Hepatocyte (in vitro differentiated cells): Measurements from ENCODE around the gene CPEB4. TPM values are rescaled to one million over a fixed set of nuclear protein-coding genes. Genes with fewer than 3 reads are reported as not detected.

Source experiments
- DNase-seq: peaks from one replicate; pipeline ENCODE4 v3.0.0-alpha.2; 2016; ENCODE audit warnings: low spot score
- H2AFZ ChIP-seq: fragments of 200-600 bp; sonication (generic); 2 replicates; pipeline ENCODE4 v1.6.0; 2016; ENCODE audit warnings: antibody characterized with exemption, mild to moderate bottlenecking
- H3K27ac ChIP-seq: fragments of 200-600 bp; sonication (generic); 2 replicates; pipeline ENCODE4 v1.5.1; 2016; ENCODE audit warnings: mild to moderate bottlenecking
- H3K27me3 ChIP-seq: fragments of 200-600 bp; sonication (generic); 2 replicates; pipeline ENCODE4 v1.6.1; 2016
- H3K36me3 ChIP-seq: fragments of 200-600 bp; sonication (generic); replicated peaks from 2 replicates; pipeline ENCODE4 v1.5.1; 2016; ENCODE audit warnings: low read depth; ENCODE audit not compliant: insufficient read depth
- H3K4me1 ChIP-seq: fragments of 200-600 bp; sonication (generic); 2 replicates; pipeline ENCODE4 v1.5.1; 2016; ENCODE audit warnings: mild to moderate bottlenecking, moderate library complexity; ENCODE audit not compliant: insufficient read depth
- H3K4me2 ChIP-seq: fragments of 200-600 bp; sonication (generic); 2 replicates; pipeline ENCODE4 v1.6.0; 2016
- H3K4me3 ChIP-seq: fragments of 200-600 bp; sonication (generic); 2 replicates; pipeline ENCODE4 v1.5.1; 2016; ENCODE audit warnings: mild to moderate bottlenecking
- H3K79me2 ChIP-seq: fragments of 200-600 bp; sonication (generic); 2 replicates; pipeline ENCODE4 v1.6.0; 2017; ENCODE audit warnings: mild to moderate bottlenecking
- H3K9me2 ChIP-seq: fragments of 200-600 bp; sonication (generic); replicated peaks from 2 replicates; pipeline ENCODE4 v1.6.0; 2017; ENCODE audit warnings: mild to moderate bottlenecking; ENCODE audit not compliant: insufficient read depth
- H3K9me3 ChIP-seq: fragments of 200-600 bp; sonication (generic); 2 replicates; pipeline ENCODE4 v1.5.1; 2016; ENCODE audit warnings: low read depth, mild to moderate bottlenecking
- H4K20me1 ChIP-seq: fragments of 200-600 bp; sonication (generic); 2 replicates; pipeline ENCODE4 v1.6.0; 2016; ENCODE audit warnings: mild to moderate bottlenecking; ENCODE audit not compliant: insufficient read depth, poor library complexity, severe bottlenecking
- EZH2 ChIP-seq: fragments of 200-600 bp; sonication (generic); IDR thresholded peaks from 2 replicates; pipeline ENCODE4 v1.6.1; 2016; ENCODE audit warnings: antibody characterized with exemption, mild to moderate bottlenecking, borderline replicate concordance
- EZH2phosphoT487 ChIP-seq: fragments of 200-600 bp; sonication (generic); IDR thresholded peaks from one replicate; pipeline ENCODE4 v1.6.1; 2018; ENCODE audit warnings: antibody characterized with exemption, mild to moderate bottlenecking, low read depth, moderate library complexity; ENCODE audit not compliant: unreplicated experiment, severe bottlenecking
- WGBS: methylation state at CpG from one replicate; pipeline ENCODE4 v1.1.6; 2016; ENCODE audit warnings: low lambda C conversion rate; ENCODE audit errors: missing lambda C conversion rate; 5-methylcytosine and 5-hydroxymethylcytosine counted together
- polyA plus RNA-seq: library from polyadenylated mRNA; unstranded; fragments of >200 nt; fragmentation: Nextera tagmentation; extraction: Ambion mirVana; gene quantifications from 2 replicates; pipeline ENCODE4 v1.2.1, GENCODE V29; 2016
- total RNA-seq: library from RNA; depleted of rRNA; stranded (reverse); fragments of >200 nt; gene quantifications from 2 replicates; pipeline ENCODE4 v1.2.3, GENCODE V29; 2014
- TF ChIP-seq, protein P1 (sequence below): fragments of 200-600 bp; sonication (generic); IDR thresholded peaks from 2 replicates; pipeline ENCODE4 v1.5.1; 2016; ENCODE audit warnings: antibody characterized with exemption, mild to moderate bottlenecking; ENCODE audit not compliant: poor library complexity

CPEB4 gene
- total and polyA plus RNA-seq, 2 experiments from 2014 or later: 13.3 to 49.2 TPM

DNA sequence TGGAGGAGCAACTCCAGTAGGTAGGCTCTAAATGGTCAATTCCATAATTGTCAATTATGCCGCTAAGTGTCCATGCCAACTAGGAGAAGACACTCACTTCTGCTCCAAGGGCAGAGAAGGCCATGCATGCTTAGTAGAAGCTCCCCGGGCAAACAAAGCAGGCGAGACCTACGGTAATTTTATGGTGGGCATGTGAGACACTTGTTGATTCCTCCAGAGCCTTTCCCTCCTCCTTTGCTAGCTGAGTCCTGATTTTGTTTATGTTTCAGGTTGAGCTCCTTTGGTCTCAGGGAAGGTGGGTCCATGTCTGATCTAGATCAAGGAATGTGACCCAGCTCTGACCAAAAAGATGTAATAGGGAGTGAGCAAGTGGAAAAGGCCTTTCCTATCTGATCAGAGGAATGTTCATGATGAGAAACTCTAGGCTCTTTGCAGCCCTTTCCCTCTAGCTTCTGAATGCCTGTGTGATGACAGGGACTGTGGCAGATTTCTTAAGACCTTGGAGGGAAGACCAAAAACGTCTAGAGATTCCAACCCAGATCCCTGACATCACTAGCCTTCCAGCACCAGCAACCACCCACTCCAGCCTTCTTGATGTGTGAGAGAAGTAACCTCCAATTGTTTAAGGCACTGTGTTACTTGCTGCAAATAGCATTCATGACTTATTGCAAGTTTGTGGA, 7.7 kb upstream of the CPEB4 start:
- WGBS: 80% methylated on average over 5 of the region's 5 CpGs

DNA sequence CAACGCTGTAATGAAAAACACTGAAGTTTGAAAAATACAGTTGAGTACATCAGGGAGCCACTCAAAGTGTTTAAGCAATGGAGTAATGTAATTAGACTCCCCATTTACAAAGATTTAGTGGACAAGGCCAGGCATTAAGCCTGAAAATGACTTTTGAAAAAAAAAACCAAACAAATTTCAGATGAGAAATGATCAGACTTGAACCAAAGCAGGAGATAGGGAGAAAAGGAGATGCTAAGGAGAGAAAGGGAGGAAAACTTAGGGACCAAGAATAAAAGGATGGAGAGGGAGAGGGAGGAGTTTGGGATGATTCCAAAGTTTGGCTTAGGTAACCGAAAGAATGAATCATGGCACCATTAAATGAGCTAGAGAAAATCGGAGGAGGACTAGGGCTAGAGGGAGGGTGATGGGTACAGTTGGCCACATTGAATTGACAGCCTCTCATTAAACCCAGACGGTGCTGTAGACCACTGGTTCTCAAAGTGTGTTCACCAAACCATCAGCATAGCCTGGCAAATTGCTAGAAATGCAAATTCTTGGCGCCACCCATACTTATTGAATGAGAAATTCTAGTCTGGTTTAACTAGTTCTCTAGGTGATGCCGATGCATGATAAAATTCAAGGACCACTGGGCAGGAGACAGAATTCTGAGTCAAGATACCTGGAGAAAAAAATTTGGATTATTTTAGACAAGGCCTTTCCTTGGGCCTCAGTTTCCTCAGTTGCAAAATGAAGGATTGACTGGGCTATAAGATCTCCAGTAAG, 6.2 kb upstream of the CPEB4 start:
- Histone ChIP-seq H3K79me2 (no peaks in the 10 kb centered on the region), H3K27me3 (no peaks in the 10 kb centered on the region), H3K4me1 (peaks cover 13% of the 10 kb centered on the region), H2AFZ (no peak overlapping the region), H3K9me2 (no peaks in the 10 kb centered on the region), H3K4me3 (no peak overlapping the region), H3K4me2 (no peak overlapping the region), H3K9me3 (no peaks in the 10 kb centered on the region), H3K36me3 (no peaks in the 10 kb centered on the region), H4K20me1 (no peaks in the 10 kb centered on the region), H3K27ac (no peak overlapping the region)
- DNase-seq: no peak
- TF ChIP-seq EZH2phosphoT487: no peak
- TF ChIP-seq, protein P1, sequence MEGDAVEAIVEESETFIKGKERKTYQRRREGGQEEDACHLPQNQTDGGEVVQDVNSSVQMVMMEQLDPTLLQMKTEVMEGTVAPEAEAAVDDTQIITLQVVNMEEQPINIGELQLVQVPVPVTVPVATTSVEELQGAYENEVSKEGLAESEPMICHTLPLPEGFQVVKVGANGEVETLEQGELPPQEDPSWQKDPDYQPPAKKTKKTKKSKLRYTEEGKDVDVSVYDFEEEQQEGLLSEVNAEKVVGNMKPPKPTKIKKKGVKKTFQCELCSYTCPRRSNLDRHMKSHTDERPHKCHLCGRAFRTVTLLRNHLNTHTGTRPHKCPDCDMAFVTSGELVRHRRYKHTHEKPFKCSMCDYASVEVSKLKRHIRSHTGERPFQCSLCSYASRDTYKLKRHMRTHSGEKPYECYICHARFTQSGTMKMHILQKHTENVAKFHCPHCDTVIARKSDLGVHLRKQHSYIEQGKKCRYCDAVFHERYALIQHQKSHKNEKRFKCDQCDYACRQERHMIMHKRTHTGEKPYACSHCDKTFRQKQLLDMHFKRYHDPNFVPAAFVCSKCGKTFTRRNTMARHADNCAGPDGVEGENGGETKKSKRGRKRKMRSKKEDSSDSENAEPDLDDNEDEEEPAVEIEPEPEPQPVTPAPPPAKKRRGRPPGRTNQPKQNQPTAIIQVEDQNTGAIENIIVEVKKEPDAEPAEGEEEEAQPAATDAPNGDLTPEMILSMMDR: no peak
- no peak for TF ChIP-seq EZH2
- 93% methylated on average over 6 of the region's 6 CpGs for WGBS

More for the DNA sequence above, 7.7 kb upstream of the CPEB4 start:
- H3K4me2 ChIP-seq: no peak overlapping the region
- H3K79me2 ChIP-seq: no peaks in the 10 kb centered on the region
- DNase-seq: no peak
- no peaks in the 10 kb centered on the region for H3K36me3 ChIP-seq
- no peaks in the 10 kb centered on the region for H3K27me3 ChIP-seq
- H4K20me1 ChIP-seq: no peaks in the 10 kb centered on the region
- H3K27ac ChIP-seq: no peak overlapping the region
- H3K4me1 ChIP-seq: peaks cover 8% of the 10 kb centered on the region
- TF ChIP-seq, protein P1: no peak
- no peak for TF ChIP-seq EZH2phosphoT487
- no peak for TF ChIP-seq EZH2
- no peak overlapping the region for H3K4me3 ChIP-seq
- H3K9me2 ChIP-seq: no peaks in the 10 kb centered on the region
- no peak overlapping the region for H2AFZ ChIP-seq
- H3K9me3 ChIP-seq: no peaks in the 10 kb centered on the region

DNA sequence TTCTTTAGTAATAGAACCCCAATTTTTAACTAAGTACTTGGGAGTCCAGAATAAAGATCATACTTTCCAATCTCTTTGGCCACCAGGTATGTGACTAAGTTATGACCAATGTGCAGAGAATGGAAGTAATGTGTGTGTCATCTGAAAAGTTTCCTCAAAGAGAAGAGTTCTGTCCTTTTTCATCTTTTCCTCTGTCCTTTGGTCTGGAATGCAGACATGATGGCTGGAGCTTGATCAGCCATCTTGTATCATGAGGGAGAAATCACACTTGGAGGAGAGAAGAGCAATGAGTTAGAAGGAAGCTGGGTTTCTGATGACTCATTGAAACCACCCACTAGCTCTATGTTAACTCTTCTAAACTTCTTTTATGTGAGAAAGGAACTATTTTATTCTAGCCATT, 5.5 kb upstream of the CPEB4 start:
- Histone ChIP-seq H3K4me2 (no peak overlapping the region), H3K27me3 (no peaks in the 10 kb centered on the region), H4K20me1 (no peaks in the 10 kb centered on the region), H2AFZ (no peak overlapping the region), H3K9me3 (no peaks in the 10 kb centered on the region), H3K79me2 (no peaks in the 10 kb centered on the region), H3K9me2 (no peaks in the 10 kb centered on the region), H3K27ac (no peak overlapping the region), H3K36me3 (no peaks in the 10 kb centered on the region), H3K4me3 (no peak overlapping the region), H3K4me1 (peaks cover 13% of the 10 kb centered on the region)
- no peak for TF ChIP-seq EZH2phosphoT487
- no peak for TF ChIP-seq EZH2
- TF ChIP-seq, protein P1: no peak
- DNase-seq: no peak
